Kidney (tissue), 14 donors: ENCODE measurements around the gene MYADML2. TPM values are rescaled to one million over a fixed set of nuclear protein-coding genes. Genes with fewer than 3 reads are reported as not detected.
"Not testable (repeated sequence)": the region's sequence is repeated elsewhere in the genome, so short reads cannot be mapped to it uniquely, and the experiment has no call there.

Experiments
- DNase-seq, 5 donors: peaks; one replicate each; pipeline ENCODE4 v3.0.0-alpha.2; 2013 to 2020
- FAIRE-seq: peaks from 2 replicates; lab custom pipeline; 2012; peaks lifted over from hg19 to GRCh38; lab: Jason Lieb, UNC
- H3K27ac ChIP-seq, 2 donors: one replicate each; pipeline ENCODE4 v1.7.0; 2013; ENCODE audit warnings: low read depth in 2 of 2, low read length in 2 of 2, inconsistent platforms in 1 of 2
- H3K27me3 ChIP-seq: one replicate; pipeline ENCODE4 v1.7.1; 2013; ENCODE audit warnings: low read length, inconsistent platforms; ENCODE audit not compliant: control insufficient read depth, insufficient read depth
- H3K36me3 ChIP-seq, 3 donors: one replicate each; pipeline versions ENCODE4 v1.7.0 to v1.7.1; 2013; ENCODE audit warnings: low read length in 3 of 3, control low read depth in 1 of 3, inconsistent platforms in 1 of 3; ENCODE audit not compliant: insufficient read depth in 3 of 3, control insufficient read depth in 2 of 3
- H3K4me1 ChIP-seq, 3 donors: one replicate each; pipeline versions ENCODE4 v1.7.0 to v1.7.1; 2013; ENCODE audit warnings: low read length in 3 of 3, inconsistent platforms in 1 of 3, low read depth in 1 of 3; ENCODE audit not compliant: control insufficient read depth in 2 of 3, insufficient read depth in 2 of 3
- H3K4me3 ChIP-seq, 3 donors: one replicate each; pipeline versions ENCODE4 v1.7.0 to v1.8.1; 2013; ENCODE audit warnings: low read length in 3 of 3, control low read depth in 1 of 3, inconsistent platforms in 1 of 3
- H3K9ac ChIP-seq, 3 donors: one replicate each; pipeline versions ENCODE4 v1.7.0 to v1.7.1; 2013; ENCODE audit warnings: low read length in 3 of 3, control low read depth in 1 of 3, inconsistent platforms in 1 of 3
- H3K9me3 ChIP-seq, 3 donors: one replicate each; pipeline versions ENCODE4 v1.7.0 to v1.7.1; 2013; ENCODE audit warnings: low read length in 3 of 3, control low read depth in 1 of 3, inconsistent platforms in 1 of 3; ENCODE audit not compliant: control insufficient read depth in 2 of 3, insufficient read depth in 1 of 3
- CTCF ChIP-seq: IDR thresholded peaks from 3 replicates; pipeline ENCODE4 v1.5.1; 2012; ENCODE audit warnings: mild to moderate bottlenecking, moderate library complexity, borderline replicate concordance; ENCODE audit not compliant: insufficient read depth; ENCODE audit errors: extremely low read depth
- intact Hi-C: fragments of 100-400 bp; cut with DNase I; formaldehyde crosslinking; loops from one replicate; pipeline ENCODE4 v1.11.1; 2022
- polyA plus RNA-seq: library from polyadenylated mRNA; stranded (reverse); fragments of 350-450 nt; fragmentation: Illumina TruSeq; extraction: RNeasy Lipid Tissue Mini Kit (QIAGEN cat#74804); gene quantifications from one replicate; pipeline ENCODE4 v1.2.3, GENCODE V29; 2014; ENCODE audit warnings: low read depth, low replicate concordance; ENCODE audit not compliant: insufficient read depth
- total RNA-seq: library from RNA; stranded (reverse); fragmentation: NEBNext Ultra II Directional; extraction: Animal tissue kit (Norgen Biotek cat#: 25700); gene quantifications from one replicate; pipeline ENCODE4 v1.2.1, GENCODE V29; 2021
- donor health status: control.
- donor health status: control.
- donor health status: control.
- donor health status: control.
- donor health status: control.
- donor health status: DM: yes; HTN: yes; CAD: no.
- donor health status: Normal renal cell carcinoma (clear cell type).

Gene MYADML2
- total and polyA plus RNA-seq, 2 donors from 2014 or later: not detected

GRCh38 chr17:81918832-81919545, 28.0 kb downstream of the MYADML2 start:
- DNase-seq: no peak
- H3K9me3 ChIP-seq: no peaks in the 10 kb centered on the region
- no peak overlapping the region for H3K27ac ChIP-seq
- peaks cover 0 to 27% (median 24%) of the 10 kb centered on the region in 3 donors for H3K36me3 ChIP-seq
- no peaks in the 10 kb centered on the region for H3K27me3 ChIP-seq
- no peak overlapping the region for H3K4me3 ChIP-seq
- H3K4me1 ChIP-seq: peaks cover 0 to 25% (median 12%) of the 10 kb centered on the region in 3 donors
- FAIRE-seq: no peak
- H3K9ac ChIP-seq: no peak overlapping the region
- TF ChIP-seq CTCF: no peak
- intact Hi-C loops: no loop called here

- DNase-seq, intact Hi-C loops, H3K9ac ChIP-seq, H3K9me3 ChIP-seq, FAIRE-seq, H3K27me3 ChIP-seq: not testable (repeated sequence)
- H3K4me1 ChIP-seq: peaks cover 0 to 19% (median 8%) of the 10 kb centered on the region in 3 donors
- peak overlapping the region in 1 of 2 donors; percentile 43 for H3K27ac ChIP-seq
- peak overlapping the region in 1 of 3 donors; percentile 73 for H3K4me3 ChIP-seq
- H3K36me3 ChIP-seq: peaks cover 0 to 34% (median 29%) of the 10 kb centered on the region in 3 donors
Observed at GRCh38 chr17:81918333-81918669, 28.7 kb downstream of the MYADML2 start.

- FAIRE-seq: no peak
- Histone ChIP-seq H3K27ac (peak within 1 kb of the TSS in 1 of 2 donors; percentile 43), H3K4me3 (peak within 1 kb of the TSS; percentile 39 to 73 (median 72)), H3K36me3 (peaks cover 0 to 38% (median 30%) of the 10 kb centered on the region in 3 donors), H3K9ac (peak within 1 kb of the TSS; percentile 5 to 67 (median 19)), H3K9me3 (no peaks in the 10 kb centered on the region), H3K27me3 (no peaks in the 10 kb centered on the region), H3K4me1 (peaks cover 0 to 16% (median 8%) of the 10 kb centered on the region in 3 donors)
- TF ChIP-seq CTCF: no peak
- intact Hi-C loops: no loop called here
- peak; percentile 84 to 94 (median 90) for DNase-seq
Observed at GRCh38 chr17:81917565-81918332, 29.3 kb downstream of the MYADML2 start, which contains the start of gene SIRT7. TSS of gene SIRT7 (minus strand) at chr17:81918176. CDS start at chr17:81918131, 45 bp downstream.
